GM23248 (cell line): ENCODE results near the gene KRT79. TPM values are rescaled to one million over a fixed set of nuclear protein-coding genes. Genes with fewer than 3 reads are reported as not detected.

Source experiments
- DNase-seq: peaks from one replicate; pipeline ENCODE4 v3.0.0-alpha.2; 2015
- H2AFZ ChIP-seq: fragments of 200-600 bp; sonication (generic); 2 replicates; pipeline ENCODE4 v1.6.1; 2016; ENCODE audit warnings: antibody characterized with exemption
- H3F3A ChIP-seq: fragments of 200-600 bp; sonication (generic); 2 replicates; pipeline ENCODE4 v1.6.1; 2016; ENCODE audit warnings: mild to moderate bottlenecking, antibody characterized with exemption, mixed run types; ENCODE audit not compliant: insufficient read depth
- H3K27ac ChIP-seq: fragments of 200-600 bp; sonication (generic); 2 replicates; pipeline ENCODE4 v1.5.1; 2016; ENCODE audit warnings: mild to moderate bottlenecking
- H3K27me3 ChIP-seq: fragments of 200-600 bp; sonication (generic); replicated peaks from 2 replicates; pipeline ENCODE4 v1.6.1; 2016; ENCODE audit warnings: mild to moderate bottlenecking; ENCODE audit not compliant: insufficient read depth
- H3K36me3 ChIP-seq: fragments of 200-600 bp; sonication (generic); 2 replicates; pipeline ENCODE4 v1.6.1; 2016; ENCODE audit warnings: low read depth, mild to moderate bottlenecking
- H3K4me1 ChIP-seq: fragments of 200-600 bp; sonication (generic); 2 replicates; pipeline ENCODE4 v1.6.1; 2016; ENCODE audit warnings: mild to moderate bottlenecking; ENCODE audit not compliant: insufficient read depth
- H3K4me2 ChIP-seq: fragments of 200-600 bp; sonication (generic); one replicate; pipeline ENCODE4 v1.6.1; 2016; ENCODE audit warnings: mild to moderate bottlenecking; ENCODE audit not compliant: unreplicated experiment
- H3K4me3 ChIP-seq: fragments of 200-600 bp; sonication (generic); 2 replicates; pipeline ENCODE4 v1.5.1; 2016; ENCODE audit warnings: mild to moderate bottlenecking
- H3K79me2 ChIP-seq: fragments of 200-600 bp; sonication (generic); 2 replicates; pipeline ENCODE4 v1.6.1; 2016; ENCODE audit warnings: mild to moderate bottlenecking; ENCODE audit not compliant: insufficient read depth
- H3K9ac ChIP-seq: fragments of 200-600 bp; sonication (generic); 2 replicates; pipeline ENCODE4 v1.6.1; 2016; ENCODE audit warnings: mild to moderate bottlenecking
- H3K9me2 ChIP-seq: fragments of 200-600 bp; sonication (generic); 2 replicates; pipeline ENCODE4 v1.6.1; 2016; ENCODE audit warnings: mixed run types, mild to moderate bottlenecking, moderate library complexity; ENCODE audit not compliant: insufficient read depth
- H3K9me3 ChIP-seq: fragments of 200-600 bp; sonication (generic); one replicate; pipeline ENCODE4 v1.6.1; 2017; ENCODE audit warnings: low read depth
- H4K20me1 ChIP-seq: fragments of 200-600 bp; sonication (generic); 2 replicates; pipeline ENCODE4 v1.6.0; 2016; ENCODE audit not compliant: insufficient read depth
- EZH2 ChIP-seq: fragments of 200-600 bp; sonication (generic); IDR thresholded peaks from 2 replicates; pipeline ENCODE4 v1.6.1; 2018; ENCODE audit warnings: antibody characterized with exemption, mild to moderate bottlenecking; ENCODE audit not compliant: insufficient read depth, poor library complexity, severe bottlenecking
- EZH2phosphoT487 ChIP-seq: fragments of 200-600 bp; sonication (generic); IDR thresholded peaks from 2 replicates; pipeline ENCODE4 v1.6.1; 2018; ENCODE audit warnings: antibody characterized with exemption, moderate library complexity, mild to moderate bottlenecking, low read depth; ENCODE audit not compliant: insufficient read depth
- WGBS, 2 experiments: methylation state at CpG; one replicate each; pipeline ENCODE4 v1.1.6; 2015 to 2017; ENCODE audit warnings: low lambda C conversion rate in 2 of 2, low coverage in 1 of 2; ENCODE audit errors: missing lambda C conversion rate in 2 of 2; 5-methylcytosine and 5-hydroxymethylcytosine counted together
- in situ Hi-C: fragments of 300-500 bp; cut with MboI; formaldehyde crosslinking; loops from 2 replicates; pipeline ENCODE4 v1.15.0; 2020
- polyA plus RNA-seq: library from polyadenylated mRNA; unstranded; fragments of >200 nt; fragmentation: Nextera tagmentation; extraction: Ambion mirVana; gene quantifications from 2 replicates; pipeline ENCODE4 v1.2.1, GENCODE V29; 2016
- total RNA-seq: library from RNA; depleted of rRNA; stranded (reverse); fragments of >200 nt; shearing (Covaris generic); gene quantifications from 2 replicates; pipeline ENCODE4 v1.2.3, GENCODE V29; 2014

The KRT79 gene
- total and polyA plus RNA-seq, 2 experiments from 2014 or later, result 0.15 TPM; not detected in 1

DNA sequence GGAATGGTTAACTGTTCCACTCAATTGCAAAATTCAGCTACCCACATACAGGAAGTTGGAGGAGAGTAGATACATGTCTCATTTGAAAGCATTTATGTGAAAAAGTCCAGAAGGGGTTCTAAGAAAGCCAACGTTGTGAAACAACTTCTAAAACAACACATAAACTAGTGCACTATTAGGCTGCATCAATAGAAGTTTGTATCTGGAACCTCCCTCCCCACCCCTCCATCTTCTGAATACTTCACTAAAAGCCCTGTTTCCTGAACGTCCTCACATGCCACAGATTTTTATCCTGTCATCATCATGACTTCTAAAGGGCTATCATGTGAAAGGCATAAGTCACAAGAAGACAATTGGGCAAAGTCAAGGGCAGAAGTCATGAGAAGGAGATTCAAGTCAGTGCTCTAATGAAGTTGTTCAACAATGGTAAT lies 5.5 kb downstream of the KRT79 start:
- H3K9ac ChIP-seq, result no peak overlapping the region
- H3K4me1 ChIP-seq, result peaks cover 10% of the 10 kb centered on the region; the same call in 1 of the 2 replicates
- no peak overlapping the region for H3K4me3 ChIP-seq
- DNase-seq, result peak; percentile 45
- no peak overlapping the region for H2AFZ ChIP-seq
- no peaks in the 10 kb centered on the region for H4K20me1 ChIP-seq
- no peaks in the 10 kb centered on the region for H3K27me3 ChIP-seq
- no peak overlapping the region for H3K4me2 ChIP-seq
- H3F3A ChIP-seq, result peaks cover 8% of the 10 kb centered on the region; the same call in 1 of the 2 replicates
- TF ChIP-seq EZH2, result no peak
- TF ChIP-seq EZH2phosphoT487, result no peak
- H3K9me3 ChIP-seq, result no peaks in the 10 kb centered on the region
- no peaks in the 10 kb centered on the region for H3K79me2 ChIP-seq
- H3K36me3 ChIP-seq, result no peaks in the 10 kb centered on the region
- H3K9me2 ChIP-seq, result no peaks in the 10 kb centered on the region; the same call in 1 of the 2 replicates
- in situ Hi-C loops, result no loop called here
- no peak overlapping the region for H3K27ac ChIP-seq
- 1 to 8% methylated on average over 2 of the region's 2 CpGs for WGBS, 2 experiments

DNA sequence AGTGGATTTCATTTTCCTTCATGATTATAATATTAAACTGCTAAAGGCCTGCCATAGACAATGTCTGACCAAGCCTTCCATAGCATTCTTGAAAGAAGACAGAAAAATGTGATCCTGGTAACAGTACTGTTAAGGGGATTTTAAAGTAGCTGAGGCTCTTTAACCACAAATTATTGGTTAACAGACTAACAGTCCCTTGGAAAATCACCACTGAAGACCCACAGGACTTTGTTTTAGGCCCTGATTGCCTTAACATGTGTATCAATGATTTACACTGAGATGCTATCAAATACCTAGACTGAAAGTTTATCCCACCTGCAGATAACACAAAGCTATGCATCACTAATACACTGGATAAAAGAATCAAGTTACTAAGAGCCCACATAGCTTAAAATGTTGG lies 6.0 kb downstream of the KRT79 start:
- TF ChIP-seq EZH2 (no peak), EZH2phosphoT487 (no peak)
- no peaks in the 10 kb centered on the region; the same call in 1 of the 2 replicates for H3K9me2 ChIP-seq
- no peak overlapping the region for H3K4me3 ChIP-seq
- H3K27me3 ChIP-seq, result no peaks in the 10 kb centered on the region
- peaks cover 8% of the 10 kb centered on the region; the same call in 1 of the 2 replicates for H3F3A ChIP-seq
- no peak overlapping the region for H3K27ac ChIP-seq
- H3K4me1 ChIP-seq, result peaks cover 10% of the 10 kb centered on the region; the same call in 1 of the 2 replicates
- H3K36me3 ChIP-seq, result no peaks in the 10 kb centered on the region
- H3K79me2 ChIP-seq, result no peaks in the 10 kb centered on the region
- H3K9ac ChIP-seq, result no peak overlapping the region
- H3K4me2 ChIP-seq, result no peak overlapping the region
- H4K20me1 ChIP-seq, result no peaks in the 10 kb centered on the region
- no peak for DNase-seq
- no peaks in the 10 kb centered on the region for H3K9me3 ChIP-seq
- in situ Hi-C loops, result no loop called here
- H2AFZ ChIP-seq, result no peak overlapping the region

DNA sequence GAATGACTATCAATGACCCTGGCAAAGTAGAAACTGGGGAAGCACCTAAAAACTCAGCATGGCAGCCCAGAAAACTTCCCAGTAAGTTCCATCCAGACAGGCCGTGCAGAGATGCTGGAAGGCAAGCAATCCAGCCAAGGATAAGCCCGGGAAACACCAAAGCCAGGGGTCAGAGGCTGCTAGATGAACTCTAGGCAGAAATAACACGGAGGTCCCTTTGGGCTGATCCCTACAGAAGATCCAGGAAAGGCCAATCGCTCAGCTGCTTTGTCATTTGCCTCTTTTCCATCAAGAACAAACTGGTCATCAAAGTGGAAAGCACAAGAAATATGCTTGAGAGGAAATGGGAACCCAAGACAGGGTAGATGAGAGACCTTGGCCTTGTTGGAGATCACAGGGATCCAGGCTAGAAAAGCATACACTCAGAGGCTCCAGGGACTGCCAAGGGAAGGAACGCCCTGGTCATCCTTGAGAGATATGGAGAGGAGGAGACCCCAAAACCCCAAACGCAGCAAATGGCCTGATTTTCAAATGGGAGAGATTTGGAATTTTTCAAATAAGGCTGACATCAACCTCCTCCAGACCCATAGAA lies 6.5 kb downstream of the KRT79 start:
- H2AFZ ChIP-seq, result no peak overlapping the region
- H3K27me3 ChIP-seq, result no peaks in the 10 kb centered on the region
- WGBS, 2 experiments, result 59 to 60% methylated on average over 6 of the region's 6 CpGs
- in situ Hi-C loops, result no loop called here
- no peak overlapping the region for H3K9ac ChIP-seq
- H3K79me2 ChIP-seq, result no peaks in the 10 kb centered on the region
- H3K4me3 ChIP-seq, result no peak overlapping the region
- H3K4me1 ChIP-seq, result peaks cover 11% of the 10 kb centered on the region
- H3F3A ChIP-seq, result peaks cover 8% of the 10 kb centered on the region; the same call in 1 of the 2 replicates
- no peaks in the 10 kb centered on the region for H3K9me3 ChIP-seq
- H3K36me3 ChIP-seq, result no peaks in the 10 kb centered on the region
- H3K9me2 ChIP-seq, result no peaks in the 10 kb centered on the region; the same call in 1 of the 2 replicates
- H3K27ac ChIP-seq, result no peak overlapping the region
- H3K4me2 ChIP-seq, result no peak overlapping the region
- TF ChIP-seq EZH2phosphoT487 (no peak), EZH2 (no peak)
- no peak for DNase-seq
- no peaks in the 10 kb centered on the region for H4K20me1 ChIP-seq

DNA sequence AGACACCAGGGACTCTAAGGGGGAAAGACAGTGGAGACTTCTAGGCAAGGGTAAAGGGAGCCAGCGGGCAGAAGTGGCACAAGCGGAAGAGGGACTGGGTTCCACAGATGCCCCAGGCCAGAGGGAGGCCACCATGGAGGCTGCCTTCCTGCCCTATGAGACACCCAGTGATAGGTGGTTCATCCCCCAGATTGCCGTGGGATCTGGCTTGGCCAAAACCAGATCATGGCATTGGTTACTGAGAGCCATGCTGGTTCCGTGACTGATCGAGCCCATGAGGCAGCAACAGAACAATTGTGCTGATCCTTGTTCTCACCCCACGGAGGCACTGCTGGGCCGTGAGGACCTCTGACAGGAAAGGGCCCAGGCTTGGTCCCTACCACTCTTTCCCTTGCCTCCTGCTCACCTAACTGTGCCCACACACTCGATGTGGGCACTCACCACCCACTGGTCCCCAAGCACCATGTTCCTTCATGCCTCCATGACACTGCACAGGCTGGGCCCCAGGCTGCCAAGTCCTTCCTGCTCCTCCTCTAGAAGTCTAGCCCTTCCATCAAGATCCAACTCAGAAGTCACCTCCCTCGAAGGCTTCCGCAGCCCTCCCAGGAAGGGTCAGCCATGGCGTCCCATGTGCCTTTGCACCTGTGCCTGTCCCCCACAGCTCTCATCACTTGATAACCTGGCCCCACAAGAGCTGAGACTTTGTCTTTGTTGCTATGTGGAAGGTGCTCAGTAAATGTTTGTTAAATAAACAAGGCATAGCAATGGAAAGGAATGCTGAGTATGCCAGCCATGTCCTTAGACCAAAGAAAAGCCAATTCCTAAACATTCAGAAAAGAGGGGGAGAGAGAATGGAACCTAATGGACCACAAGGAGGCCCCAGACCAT lies 7.3 kb downstream of the KRT79 start:
- H3K4me2 ChIP-seq, result no peak overlapping the region
- no peaks in the 10 kb centered on the region; the same call in 1 of the 2 replicates for H3K9me2 ChIP-seq
- DNase-seq, result no peak
- no peaks in the 10 kb centered on the region for H3K36me3 ChIP-seq
- no peaks in the 10 kb centered on the region for H3K79me2 ChIP-seq
- H3K9me3 ChIP-seq, result no peaks in the 10 kb centered on the region
- no peak overlapping the region for H3K4me3 ChIP-seq
- in situ Hi-C loops, result no loop called here
- H3K4me1 ChIP-seq, result peaks cover 18% of the 10 kb centered on the region
- H3K9ac ChIP-seq, result no peak overlapping the region
- TF ChIP-seq EZH2phosphoT487, result no peak
- TF ChIP-seq EZH2, result no peak
- no peaks in the 10 kb centered on the region for H3K27me3 ChIP-seq
- H4K20me1 ChIP-seq, result no peaks in the 10 kb centered on the region
- no peak overlapping the region for H3K27ac ChIP-seq
- H3F3A ChIP-seq, result peaks cover 8% of the 10 kb centered on the region; the same call in 1 of the 2 replicates
- H2AFZ ChIP-seq, result no peak overlapping the region
- 81 to 82% methylated on average over 11 of the region's 11 CpGs for whole genome bisulfite sequencing, 2 experiments
